ENCODE data around the gene WWC2.

GRCh38 chr4:183354219-183354618 is 255.2 kb downstream of the WWC2 start:
- TF ChIP-seq POLR2AphosphoS5 (IDR thresholded peaks at IDR 0.05), result no peak
- no peak for TF ChIP-seq CTCF (IDR thresholded peaks at IDR 0.05 in 8 of 11, conservative IDR thresholded peaks at IDR 0.05 in 3 of 11)
